ENCODE results near the gene RAB10.

GRCh38 chr2:26043109-26043508, 9.2 kb downstream of the RAB10 start:
- no peak for TF ChIP-seq POLR2A (IDR thresholded peaks at IDR 0.05; ENCODE audit: extremely low read depth, insufficient read length)
- no peak for TF ChIP-seq CTCF (IDR thresholded peaks at IDR 0.05; ENCODE audit: low read depth, low read length)

All from NB4 (cell line).